Stimulated activated CD8-positive, alpha-beta memory T cell treated with anti-CD3 and anti-CD28 coated beads, Interleukin-2, amount 100 ng/mL, for 48 hours (primary cell): ENCODE results near the gene FOXD4L3.
"Not testable (repeated sequence)": the region's sequence is repeated elsewhere in the genome, so short reads cannot be mapped to it uniquely, and the experiment has no call there.

Source experiments
- DNase-seq, 2 donors: peaks; one replicate each; pipeline ENCODE4 v3.0.0-alpha.2; 2020; ENCODE audit warnings: low read depth in 2 of 2

The FOXD4L3 gene

DNA sequence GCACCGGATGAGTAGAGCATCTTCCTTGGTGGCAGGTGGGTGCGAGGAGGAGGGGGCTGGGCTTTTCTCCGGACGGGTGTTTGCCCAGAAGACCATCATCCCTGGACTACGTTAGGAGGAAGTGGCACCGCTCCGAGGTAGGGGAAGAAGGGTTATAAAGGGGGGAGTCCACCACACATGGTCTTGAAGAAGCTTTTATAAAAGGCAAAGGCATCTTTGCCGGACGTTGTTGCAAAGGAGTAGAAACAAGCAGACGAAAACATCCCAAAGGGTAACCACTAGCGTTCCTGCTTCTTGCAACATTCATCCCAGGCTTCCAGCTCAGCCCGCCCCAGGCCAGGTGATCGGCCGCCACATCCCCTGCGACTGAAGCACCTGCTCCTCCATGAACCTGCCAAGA lies at the start of gene FOXD4L3:
TSS of gene FOXD4L3 (plus strand) at position 301 of the 400 bp plus-strand sequence. CDS start at position 386, 85 bp downstream.
- not testable (repeated sequence) for DNase-seq

DNA sequence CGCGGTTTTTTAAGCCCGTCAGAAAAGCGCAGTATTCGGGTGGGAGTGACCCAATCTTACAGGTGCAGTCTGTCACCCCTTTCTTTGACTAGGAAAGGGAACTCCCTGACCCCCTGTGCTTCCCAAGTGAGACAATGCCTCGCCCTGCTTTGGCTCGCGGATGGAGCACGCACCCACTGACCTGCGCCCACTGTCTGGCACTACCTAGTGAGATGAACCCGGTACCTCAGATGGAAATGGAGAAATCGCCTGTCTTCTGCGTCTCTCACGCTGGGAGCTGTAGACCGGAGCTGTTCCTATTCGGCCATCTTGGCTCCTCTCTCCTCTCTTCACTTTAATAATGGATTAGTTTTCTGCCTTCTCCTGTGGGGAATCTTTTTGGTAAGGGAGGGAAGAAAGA lies 21.6 kb upstream of the FOXD4L3 start:
- not testable (repeated sequence) for DNase-seq

DNA sequence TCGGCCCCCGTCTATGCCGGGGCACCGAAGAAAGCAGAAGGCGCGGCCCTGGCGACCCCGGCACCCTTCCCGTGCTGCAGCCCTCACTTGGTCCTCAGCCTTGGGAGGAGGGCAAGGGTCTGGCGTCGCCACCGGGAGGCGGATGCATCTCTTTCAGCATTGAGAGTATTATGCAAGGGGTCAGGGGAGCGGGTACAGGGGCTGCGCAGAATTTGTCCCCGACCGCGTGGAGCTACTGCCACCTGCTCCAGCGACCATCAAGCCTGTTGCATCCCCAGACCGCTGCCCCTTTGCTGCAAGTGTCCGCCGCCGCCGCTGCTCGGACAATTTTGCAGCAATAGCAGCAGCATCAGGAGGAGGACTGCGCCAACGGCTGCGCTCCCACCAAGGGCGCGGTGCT lies 1.1 kb downstream of the FOXD4L3 start:
- DNase-seq = not testable (repeated sequence)

DNA sequence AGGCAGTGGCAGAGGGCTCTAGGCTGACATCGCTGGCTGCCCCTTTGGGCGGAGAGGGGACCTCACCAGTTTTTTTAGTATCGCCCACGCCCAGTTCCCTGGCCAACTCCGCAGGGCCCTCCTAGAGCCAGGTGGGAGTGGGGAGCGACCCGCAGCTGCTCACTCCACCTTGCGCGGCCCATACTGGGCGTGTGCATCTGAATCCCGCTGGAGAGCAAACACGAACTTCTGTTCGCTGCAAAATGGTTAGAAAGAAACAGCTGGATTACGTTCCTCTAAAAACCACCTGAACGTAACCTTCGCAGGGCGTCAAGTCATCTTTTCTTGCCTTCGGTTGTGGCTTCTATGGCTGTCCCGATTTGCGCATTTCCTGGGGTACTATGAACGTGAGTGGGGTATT lies 1.5 kb downstream of the FOXD4L3 start:
- not testable (repeated sequence) for DNase-seq

DNA sequence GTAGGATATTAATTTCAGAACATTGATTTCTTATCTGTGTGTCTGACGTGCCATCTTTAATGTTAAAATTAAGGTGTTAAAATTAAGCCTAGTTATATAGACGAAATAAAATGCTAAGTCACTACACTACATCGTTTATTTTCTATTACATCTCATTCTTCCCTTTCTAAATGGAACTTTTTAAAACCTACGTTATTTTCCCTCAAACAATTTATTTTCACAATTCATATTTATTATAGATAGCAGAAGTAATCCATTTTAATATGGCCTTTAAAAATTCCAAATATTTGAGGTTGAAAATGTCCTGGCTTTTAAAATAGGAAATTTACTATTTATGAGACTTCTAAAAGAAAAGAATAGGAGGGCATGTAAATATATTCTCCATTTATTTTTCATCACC lies 2.1 kb downstream of the FOXD4L3 start:
- DNase-seq = not testable (repeated sequence)

DNA sequence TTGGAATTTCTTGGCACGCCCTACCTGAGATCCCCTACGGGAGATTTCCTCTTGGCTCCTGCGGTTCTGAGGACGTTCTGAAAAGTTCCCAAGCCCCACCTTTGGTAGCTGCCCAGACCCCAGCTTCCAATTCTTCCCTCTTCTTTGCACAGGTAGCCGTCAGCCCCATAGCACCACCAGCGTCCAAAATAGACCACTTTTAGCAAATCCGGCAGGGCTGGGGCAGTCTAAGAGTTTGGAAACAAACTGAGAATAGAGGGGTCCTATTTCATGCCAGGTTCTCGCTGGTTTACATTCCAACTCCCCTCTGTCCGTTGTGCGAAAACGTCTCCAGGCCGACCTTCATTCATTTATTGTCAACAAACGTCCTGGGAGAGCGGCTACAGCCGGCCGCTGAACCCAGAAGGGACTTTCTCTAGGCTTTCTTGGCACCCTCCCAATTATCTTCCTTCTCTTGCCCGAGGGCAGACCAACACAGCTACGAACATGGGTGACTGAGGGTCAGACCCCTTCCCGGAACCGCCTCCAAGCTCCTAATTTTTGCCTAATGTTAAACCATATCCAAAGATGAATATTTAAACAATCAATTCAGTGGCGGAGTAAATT lies 3.1 kb downstream of the FOXD4L3 start:
- not testable (repeated sequence) for DNase-seq

DNA sequence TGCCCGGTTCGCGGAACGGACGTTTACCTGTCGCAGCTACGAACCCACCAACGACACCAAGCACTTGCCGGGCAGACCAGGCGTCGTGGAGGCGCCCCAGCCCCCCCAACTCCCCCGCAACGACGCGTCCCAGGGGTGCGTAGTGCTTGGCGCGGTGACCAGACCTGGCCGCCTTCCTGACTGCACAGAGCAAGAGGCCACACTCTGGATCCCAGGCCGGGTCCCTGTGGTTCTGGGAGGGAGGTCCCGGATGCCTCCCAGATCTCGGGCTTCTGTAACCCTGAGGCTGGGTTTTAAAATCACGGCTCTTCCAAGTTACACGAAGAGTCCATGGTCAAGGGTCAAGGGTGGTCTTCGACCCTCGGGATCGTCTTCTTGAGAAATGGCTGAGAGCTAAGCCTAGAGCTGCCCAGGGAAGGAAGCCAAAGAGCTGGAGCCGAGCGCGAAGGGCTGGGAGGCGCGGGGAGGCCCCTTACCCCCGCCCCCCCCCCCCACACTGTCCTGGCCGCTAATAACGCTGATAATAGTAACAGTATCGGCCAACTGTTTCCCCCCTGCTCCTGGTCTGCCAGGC lies 3.8 kb downstream of the FOXD4L3 start:
- not testable (repeated sequence) for DNase-seq

DNA sequence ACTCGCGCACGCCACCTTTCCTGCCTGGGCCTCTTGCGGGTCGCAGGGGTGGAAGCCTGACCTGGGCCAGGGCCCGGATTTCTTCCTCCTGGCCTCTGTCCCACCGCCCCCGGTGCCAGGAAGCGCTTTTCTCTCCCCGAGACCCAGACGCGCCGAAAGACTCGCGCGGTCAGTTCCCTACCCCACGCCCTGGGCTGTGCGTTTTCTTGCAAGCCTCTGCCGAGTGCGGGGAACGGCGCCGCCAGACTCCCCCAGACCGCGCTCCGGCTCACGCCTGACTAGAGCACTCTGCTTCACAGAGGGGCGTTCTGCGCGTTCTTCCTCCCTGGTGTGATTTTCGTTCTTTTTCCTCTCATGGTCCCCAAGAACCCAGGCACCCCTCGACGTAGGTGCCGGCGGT lies 4.5 kb downstream of the FOXD4L3 start:
- not testable (repeated sequence) for DNase-seq

DNA sequence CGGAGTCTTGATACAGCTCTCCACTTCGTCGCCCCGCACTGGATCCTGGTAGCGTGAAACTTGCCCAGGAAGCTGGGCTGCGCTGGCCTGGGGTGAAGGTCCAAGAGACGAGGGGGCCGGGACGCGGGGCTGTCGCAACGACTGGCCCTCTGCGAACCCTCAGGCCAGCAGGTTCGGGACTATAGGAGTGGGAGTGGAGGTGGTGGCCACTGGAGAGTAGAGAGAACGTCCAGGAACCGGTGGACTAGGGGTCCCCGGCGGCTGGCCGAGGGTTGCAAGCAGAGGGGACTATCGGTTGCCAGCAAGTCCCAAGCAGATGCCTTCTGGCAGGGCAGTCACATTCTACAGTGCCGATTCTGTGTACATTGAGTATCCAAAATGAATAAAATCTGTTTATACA lies 5.0 kb downstream of the FOXD4L3 start:
- not testable (repeated sequence) for DNase-seq

DNA sequence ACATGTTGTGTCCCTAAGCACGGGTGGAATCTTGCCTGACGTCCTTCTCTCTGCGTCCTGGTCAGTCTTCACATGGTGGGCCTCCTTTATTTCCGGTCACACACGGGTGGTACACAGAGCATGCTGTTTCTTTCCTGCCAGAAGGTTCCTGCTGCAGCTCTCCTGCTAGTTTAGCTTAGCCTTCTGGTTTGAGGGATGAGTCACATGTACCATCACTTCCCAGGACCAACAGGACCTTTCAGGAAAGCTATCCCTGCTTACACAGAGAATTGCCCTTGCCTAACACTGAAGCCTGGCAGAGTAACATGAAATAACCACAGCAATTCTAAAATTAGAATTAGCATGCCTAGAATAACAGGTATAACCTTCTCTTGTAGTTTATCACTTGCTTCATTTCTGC lies 8.5 kb downstream of the FOXD4L3 start:
- DNase-seq = not testable (repeated sequence)

DNA sequence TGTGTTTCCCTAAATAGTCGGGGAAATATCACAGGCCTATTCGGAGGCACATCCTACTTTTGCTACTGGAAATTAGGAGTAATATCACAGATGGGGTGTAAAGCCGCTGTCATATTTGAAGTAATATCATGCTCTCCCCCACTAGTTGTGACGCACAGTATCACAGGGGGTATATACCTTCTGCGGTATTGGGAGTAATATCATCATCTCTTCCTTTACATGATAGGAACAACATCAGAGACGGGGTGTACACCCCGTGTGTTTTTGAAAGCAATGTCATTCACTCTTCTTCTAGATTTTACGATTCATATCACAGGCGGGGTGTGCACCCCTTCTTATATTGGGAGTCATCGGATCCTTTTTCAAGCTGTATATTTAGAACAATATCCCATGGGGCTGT lies 15.5 kb downstream of the FOXD4L3 start:
- not testable (repeated sequence) for DNase-seq

DNA sequence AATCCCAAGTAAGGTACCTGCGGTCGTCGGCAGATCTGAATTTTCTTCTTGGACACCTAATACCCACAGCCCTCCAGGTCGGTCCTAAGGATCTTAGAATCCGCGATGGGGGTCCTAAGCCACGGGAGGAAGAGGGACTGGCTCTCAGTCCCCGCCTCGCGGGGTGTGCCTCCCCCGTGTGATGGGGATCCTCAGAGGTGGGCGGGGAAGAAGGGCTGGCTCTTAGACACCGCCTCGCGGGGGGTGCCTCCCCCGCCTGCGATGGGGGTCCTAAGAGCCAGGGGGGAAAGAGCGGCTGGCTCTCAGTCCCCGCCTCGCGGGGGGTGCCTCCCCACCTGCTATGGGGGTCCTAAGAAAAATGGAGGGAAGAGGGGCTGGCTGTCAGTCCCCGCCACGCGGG lies 21.1 kb downstream of the FOXD4L3 start:
- not testable (repeated sequence) for DNase-seq

DNA sequence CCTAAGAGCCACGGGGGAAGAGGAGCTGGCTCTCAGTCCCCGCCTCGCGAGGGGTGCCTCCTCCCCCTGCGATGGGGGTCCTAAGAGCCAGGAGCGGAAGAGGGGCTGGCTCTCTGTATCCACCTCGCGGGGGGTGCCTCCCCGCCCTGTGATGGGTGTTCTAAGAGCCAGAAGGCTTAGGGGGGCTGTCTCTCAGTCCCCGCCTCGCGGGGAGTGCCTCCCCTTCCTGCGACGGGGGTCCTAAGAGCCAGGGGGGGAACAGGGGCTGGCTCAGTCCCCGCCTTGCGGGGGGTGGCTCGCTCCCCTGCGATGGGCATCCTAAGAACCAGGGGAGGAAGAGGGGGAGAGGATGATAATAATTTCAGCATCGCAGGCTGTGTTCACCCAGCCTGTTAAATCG lies 21.9 kb downstream of the FOXD4L3 start:
- not testable (repeated sequence) for DNase-seq

DNA sequence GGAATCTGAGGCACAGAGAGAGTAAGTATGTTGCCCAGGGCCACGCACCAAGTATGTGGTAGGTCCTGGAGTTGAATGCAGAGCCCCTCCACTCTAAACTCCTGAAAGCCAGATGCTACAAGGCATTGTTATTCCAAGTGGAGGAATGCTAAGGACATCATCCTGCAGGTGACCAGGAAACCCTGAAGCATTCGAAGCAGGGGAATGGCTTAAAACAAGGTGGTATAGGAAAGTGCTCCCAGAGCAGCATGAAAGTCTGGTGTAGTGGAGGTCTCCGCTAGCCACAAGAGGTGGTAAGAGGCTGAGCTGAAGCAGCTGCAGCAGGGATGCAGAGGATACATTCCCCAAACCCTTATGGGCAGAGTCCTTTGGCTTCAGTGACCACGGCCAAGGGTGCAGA lies 26.4 kb downstream of the FOXD4L3 start:
- not testable (repeated sequence) for DNase-seq

DNA sequence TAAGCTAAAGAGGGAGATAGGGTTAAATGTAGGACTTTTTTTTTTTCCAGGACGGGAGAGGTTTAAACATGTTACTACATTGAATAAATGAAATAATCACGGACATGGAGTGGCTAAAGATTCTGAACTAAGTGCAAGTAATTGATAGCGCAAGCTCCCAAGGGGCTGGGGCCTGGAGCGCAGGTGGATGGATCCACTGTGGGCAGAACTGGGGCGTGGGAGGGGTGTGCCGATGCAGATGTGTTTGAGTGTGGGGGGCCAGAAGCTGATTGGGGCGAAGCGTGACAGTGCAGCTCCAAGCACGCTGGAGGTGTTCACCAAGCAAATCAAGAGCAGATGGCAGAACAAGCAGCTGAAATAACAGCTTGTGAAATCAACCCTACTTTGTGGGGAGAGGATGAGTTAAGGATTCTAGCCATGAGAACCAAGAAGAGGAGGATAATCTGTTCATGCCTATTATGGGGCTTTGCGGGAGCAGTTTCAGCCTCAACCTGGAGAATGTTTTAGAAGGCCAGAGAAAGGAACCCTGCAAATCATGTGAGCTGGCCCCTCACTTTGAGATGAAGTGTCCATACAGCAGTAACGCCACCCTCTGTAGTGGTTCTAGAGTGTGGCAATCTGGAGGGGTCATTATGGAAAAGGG lies 28.0 kb downstream of the FOXD4L3 start:
- DNase-seq = not testable (repeated sequence)

DNA sequence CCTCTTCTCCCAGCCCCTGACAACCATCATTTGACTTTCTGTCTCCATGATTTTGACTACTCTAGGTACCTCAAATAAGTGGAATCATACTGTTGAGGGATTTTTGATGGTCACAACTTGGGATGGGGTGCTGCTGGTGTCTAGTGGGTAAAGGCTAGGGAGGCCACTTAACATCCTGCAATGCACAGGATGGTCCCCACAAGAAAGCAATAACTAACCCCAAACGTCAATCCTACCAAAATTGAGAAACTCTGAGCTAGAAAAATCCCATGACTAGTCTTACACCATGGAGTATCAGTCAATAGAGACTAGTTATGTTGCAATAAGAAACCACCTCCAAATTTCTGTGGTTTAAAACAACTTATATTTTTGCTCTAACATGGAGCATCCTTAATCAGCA lies 29.5 kb downstream of the FOXD4L3 start:
- DNase-seq = not testable (repeated sequence)

DNA sequence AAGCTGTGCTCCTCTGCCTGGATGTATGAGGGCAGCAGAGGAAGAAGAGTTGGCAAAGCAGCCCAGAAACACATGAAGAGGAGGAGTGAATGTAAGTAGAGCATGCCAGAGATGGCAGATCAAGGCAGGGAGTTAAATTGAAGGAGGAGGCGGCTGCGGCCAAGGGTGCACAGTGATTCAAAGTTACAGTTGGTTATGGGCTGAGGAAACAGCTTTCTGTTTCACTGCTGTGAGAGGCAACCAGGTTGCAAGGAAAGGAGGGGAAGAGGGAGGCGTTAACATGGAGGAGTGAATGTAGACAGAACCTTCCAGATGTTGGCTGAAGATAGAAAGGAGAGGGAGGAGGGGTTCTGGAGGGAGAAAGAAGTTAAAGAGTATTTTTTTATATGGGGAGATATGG lies 33.3 kb downstream of the FOXD4L3 start:
- DNase-seq = not testable (repeated sequence)

DNA sequence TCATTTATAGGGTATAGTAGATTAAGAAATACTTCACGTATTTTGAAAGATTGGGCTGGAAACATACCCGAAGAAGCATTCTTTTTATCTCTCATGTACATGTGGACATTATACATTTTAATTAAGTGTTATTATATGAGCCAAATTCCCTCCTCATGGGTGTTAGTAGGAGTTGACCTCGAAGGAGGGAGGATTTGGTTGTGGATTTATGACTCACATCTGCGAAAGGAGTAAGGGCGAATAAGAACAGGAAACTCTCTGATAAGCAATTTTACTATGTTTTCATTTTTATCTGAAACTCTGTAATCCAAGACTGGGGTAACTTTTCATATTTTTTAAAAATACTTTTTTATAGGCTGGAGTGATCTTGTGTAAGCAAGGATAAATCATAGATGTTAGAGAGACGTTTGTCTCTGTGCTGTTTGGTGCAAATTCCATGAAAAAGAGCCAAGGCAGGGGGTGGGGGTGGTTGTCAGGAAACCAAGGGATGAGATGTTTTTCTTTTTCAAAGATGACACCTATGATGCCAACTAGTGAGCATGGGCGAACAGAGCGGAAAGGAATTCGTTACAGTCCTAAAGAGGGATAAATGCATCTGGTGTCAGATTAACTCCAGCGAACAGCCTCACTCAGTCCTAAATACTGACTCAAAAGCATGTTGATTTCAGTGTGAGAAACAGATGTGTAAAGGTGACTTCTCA lies 34.1 kb downstream of the FOXD4L3 start:
- DNase-seq = not testable (repeated sequence)

DNA sequence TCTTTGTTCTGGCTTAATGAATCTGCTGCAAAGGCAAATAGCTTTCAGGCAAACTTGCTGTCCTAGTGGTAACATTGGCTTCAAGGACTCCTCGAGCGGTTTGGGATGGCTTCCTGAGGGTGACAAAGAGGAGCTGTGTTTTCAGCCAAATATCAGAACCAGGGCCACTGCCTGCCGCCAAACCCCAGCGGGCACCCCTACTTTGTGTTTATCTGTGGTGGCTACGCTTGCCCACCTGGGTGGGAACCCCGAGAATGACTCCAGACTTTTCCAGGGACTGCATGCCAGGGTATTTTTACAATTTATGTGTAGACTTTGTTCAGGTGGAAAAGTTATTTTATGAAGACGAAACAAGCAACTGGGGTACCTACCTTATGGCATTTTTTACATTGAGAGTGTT lies 35.3 kb downstream of the FOXD4L3 start:
- not testable (repeated sequence) for DNase-seq

DNA sequence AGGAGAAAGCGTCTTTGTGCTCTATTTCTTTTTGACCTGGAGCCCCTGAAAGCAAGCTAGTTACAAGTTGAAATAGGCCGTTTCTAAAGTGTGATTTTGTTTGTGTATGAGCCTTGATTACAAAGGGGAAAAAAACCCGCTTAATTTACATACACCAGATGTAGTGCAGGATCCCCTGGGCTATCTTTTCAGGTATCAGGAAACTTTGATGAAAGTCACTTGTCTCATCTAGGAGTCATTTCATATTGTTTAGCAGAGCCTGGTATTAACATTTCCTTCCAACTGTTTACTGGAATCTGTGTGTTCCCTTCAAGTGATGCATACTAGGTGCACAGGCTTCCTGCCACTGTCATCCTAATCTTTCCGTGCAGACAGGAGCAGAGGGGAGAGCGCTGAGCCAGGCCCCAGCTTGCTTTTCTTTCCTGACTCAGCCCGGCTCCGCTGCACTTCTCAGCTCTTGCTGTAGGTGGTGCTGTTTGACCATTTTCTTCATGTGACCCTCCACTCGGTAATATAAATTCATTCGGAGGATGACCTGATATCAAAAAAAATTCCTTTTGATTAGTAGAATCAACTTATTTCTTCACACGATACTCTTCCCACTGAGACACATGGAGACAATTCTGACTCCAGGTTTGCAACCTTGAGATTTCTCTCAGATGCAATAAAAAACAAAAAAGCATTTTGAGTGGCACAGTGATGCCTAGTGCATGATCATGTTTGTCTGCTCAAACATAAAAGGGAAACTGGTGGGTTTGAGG lies 39.8 kb downstream of the FOXD4L3 start:
- DNase-seq = not testable (repeated sequence)

DNA sequence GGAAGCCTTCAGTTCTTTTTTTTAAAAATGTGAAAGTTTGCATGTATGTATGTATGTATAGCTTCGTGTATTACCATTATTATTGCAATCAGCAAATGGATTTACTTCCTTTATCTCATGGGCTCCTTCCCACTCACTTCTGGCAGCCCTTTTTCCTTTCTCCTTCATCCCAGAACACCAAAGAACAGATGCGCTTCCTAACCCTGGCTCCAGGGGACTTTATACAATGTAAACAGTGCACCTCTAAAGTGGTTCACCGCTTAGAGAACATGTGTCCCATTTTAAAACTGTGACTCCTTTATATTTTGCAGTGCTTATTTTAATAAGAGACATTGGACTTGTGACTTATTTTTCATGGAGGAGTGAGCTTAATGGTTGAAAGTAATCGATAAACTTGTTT lies 40.6 kb downstream of the FOXD4L3 start:
- not testable (repeated sequence) for DNase-seq

DNA sequence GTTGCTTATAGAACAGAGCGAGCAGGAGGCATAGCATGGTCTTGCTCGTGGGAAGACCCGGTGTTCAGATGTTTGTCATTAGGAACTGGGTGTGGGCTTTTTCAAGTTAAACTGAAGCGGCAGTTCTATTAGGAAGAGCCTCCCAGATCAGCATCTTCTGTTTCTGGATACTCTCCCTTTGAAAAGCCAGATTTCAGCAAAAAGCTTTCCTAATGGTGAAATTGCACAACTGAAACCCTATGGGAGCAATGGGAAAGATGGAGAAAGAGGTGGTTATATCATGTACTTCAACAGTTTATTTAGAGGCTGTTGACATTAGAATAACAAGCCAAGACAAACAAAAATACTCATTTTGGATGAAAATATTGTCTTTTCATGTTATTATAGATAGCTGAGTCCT lies 41.3 kb downstream of the FOXD4L3 start:
- not testable (repeated sequence) for DNase-seq
